ENCODE results near the gene FABP7. TPM values are rescaled to one million over a fixed set of nuclear protein-coding genes. Genes with fewer than 3 reads are reported as not detected.

The FABP7 gene
- total RNA-seq, 1 donor, result not detected

DNA sequence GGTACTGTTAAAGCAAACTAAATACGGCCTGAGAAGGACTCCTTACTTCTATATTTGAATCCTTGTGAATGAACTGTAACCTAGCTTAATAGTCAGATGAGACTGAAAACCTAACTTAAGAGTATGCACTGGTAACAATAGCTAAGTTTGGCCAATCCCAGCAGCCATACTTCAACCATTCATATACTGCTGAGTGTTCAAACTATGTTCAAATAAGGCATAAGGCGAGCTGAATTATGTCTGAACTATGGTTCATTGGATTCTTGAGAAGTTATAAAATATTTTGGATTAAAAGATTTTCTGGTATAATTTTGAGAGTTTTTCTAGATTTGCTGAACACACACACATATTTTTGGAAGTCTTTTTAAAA is 11.8 kb downstream of the FABP7 start:
- DNase-seq (ENCODE audit: low read depth in 2 of 3, low spot score in 2 of 3), result no peak

DNA sequence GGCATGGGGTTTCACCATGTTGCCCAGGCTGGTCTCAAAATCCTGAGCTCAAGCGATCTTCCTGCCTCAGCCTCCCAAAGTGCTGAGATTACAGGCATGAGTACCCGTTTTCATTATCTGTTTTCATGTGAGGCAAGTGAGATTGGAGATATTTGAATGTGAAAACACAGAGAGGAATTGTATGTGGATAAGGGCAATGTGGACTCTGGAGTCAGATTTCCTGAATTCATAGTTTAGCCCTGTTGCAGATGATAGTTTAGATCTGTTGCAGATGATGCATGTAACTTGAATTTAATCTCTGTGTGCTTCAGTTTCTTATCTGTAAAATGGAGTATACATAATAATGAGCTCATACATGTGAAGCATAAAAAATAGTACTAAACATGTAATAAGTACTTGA is 13.2 kb downstream of the FABP7 start:
- DNase-seq (ENCODE audit: low read depth in 2 of 3, low spot score in 2 of 3), result no peak

DNA sequence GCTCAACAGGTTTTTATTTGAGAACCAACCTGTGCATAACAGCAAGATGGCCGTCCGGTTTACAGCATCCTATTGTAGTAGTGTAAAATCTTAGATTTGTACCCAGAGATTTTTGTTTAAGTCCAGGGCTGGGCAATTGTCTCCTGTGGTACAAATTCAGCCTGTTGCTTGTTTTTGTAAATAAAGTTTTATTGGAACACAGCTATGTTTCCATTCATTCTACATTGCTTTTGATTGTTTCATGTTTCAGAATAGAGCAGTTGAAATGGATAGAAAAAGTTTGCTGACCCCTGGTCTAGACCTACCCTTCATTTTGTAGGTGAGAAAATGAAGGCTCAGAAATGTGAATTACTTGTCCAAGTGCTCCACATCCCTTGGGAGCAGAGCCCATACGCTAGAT is 18.0 kb downstream of the FABP7 start:
- no peak for DNase-seq (ENCODE audit: low read depth in 2 of 3, low spot score in 2 of 3)

DNA sequence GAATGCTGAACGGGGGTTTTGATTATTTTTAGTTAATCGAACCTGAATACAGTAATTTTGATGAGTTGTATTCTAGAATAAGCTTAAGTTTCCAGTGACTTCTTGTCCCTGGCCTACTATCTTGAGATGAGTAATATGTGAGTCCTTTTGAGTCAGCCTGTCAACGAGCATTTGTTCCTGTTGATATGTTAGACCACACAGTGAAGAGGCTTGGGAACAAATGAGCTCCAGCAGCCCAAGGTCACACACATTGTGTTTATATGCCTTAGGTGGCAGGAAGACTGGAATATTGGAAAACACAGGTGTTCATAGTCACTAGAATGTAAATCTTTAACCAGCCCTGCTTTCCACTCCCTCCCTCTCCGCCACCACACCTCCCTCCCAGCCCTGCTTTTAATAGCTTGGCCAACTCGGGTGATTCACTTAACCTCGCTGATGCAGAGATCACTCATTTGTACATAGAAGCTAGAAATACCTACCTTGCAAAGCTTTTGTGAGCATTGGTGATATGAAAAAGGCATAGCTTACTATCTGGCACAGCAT is 18.7 kb downstream of the FABP7 start:
- DNase-seq (ENCODE audit: low read depth in 2 of 3, low spot score in 2 of 3), result no peak

DNA sequence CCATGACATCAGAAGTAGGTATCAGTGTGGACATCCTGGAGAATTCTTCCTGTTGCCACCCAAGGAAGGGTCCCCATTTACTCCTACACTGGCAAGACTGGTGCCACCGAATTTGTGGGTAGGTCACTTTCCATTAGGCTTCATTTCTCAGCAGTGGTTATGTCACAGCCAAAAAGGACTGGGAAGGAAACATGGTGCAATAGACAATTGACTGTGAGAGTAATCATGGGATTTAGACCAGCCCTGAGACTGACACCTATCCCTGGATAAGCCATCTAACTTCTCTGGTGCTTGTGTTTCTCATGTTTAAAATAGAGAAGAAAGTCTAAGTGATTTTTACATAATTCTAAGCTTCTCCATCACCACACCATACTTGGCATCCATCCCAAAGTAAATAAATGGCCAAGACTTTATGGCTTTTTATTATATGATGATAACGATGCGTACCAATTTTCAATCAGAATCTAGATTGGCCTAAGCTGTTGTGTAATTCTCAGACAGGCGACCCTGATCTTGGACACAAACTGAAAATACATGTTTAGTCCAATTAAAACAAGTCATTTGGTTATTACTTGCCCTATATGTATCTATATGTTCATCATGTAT is 19.7 kb downstream of the FABP7 start:
- DNase-seq (ENCODE audit: low read depth in 2 of 3, low spot score in 2 of 3), result no peak

DNA sequence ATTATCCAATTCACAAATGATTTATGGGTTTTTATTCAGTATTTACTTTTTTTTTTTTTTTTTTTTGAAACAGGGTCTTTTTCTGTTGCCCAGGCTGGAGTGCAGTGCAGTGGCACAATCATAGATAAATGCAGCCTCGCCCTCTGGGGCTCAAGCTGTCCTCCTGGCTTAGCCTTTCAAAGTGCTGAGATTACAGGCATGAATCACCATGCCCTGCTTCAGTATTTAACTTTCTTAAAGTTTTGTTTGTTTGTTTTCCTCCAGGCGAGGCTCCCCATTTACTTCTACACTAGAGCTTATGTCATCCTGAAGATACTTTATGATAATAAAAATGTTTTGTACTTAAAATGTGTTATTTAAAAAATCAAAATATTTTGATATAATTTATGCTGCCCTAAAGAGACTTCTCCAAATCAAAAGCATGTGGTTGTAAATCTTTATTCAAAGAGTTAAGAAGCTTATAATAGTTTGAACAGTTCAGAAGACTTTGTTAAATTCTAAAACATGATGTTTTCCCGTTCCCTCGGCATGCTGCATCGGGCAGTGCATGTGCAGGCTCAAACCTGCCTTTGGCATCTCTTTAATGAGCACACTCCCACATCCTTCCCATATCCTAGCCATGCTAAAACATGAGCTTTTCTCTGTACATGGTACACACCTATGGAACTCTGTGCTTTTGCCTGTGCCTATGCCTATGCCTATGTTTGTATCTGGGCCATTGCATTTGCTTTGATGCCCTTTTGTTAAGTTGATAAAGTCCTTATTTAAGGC is 20.6 kb downstream of the FABP7 start:
- no peak for DNase-seq (ENCODE audit: low read depth in 2 of 3, low spot score in 2 of 3)

DNA sequence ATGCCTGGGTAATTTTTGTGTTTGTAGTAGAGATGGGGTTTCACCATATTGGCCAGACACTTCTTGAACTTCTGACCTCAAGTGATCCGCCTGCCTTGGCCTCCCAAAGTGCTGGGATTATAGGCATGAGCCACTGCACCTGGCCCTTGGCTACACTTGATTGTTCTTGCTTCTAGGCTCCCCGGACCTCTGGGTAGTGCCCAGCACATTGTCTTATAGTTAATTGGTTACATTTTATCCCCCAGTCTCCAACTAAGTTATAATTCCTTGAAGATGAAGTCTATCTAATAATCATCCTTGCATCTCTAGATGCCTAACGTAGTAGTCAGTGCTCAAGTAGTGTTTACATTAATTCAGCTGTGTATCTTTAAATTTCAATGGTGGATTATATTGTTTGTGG is 21.4 kb downstream of the FABP7 start:
- no peak for DNase-seq (ENCODE audit: low read depth in 2 of 3, low spot score in 2 of 3)

DNA sequence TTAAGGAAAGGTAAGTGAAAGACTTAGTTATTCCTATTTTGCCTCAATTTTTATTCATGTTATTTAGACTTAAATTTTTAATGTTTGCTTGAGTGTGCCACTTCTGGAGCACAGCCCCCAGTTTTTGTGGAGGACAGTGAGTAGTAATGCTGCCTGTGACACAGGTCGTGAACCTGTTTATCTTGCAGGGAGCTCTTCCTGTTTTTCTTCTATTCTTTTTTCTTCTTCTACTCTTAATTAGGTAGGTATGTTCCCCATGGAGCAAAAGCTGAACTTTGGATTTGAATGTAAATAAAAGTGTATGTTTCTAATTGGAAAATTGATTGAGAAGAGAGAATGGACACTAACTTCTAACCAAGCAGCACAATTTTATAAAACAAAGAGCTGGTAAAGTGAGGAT is 21.9 kb downstream of the FABP7 start:
- no peak for DNase-seq (ENCODE audit: low read depth in 2 of 3, low spot score in 2 of 3)

DNA sequence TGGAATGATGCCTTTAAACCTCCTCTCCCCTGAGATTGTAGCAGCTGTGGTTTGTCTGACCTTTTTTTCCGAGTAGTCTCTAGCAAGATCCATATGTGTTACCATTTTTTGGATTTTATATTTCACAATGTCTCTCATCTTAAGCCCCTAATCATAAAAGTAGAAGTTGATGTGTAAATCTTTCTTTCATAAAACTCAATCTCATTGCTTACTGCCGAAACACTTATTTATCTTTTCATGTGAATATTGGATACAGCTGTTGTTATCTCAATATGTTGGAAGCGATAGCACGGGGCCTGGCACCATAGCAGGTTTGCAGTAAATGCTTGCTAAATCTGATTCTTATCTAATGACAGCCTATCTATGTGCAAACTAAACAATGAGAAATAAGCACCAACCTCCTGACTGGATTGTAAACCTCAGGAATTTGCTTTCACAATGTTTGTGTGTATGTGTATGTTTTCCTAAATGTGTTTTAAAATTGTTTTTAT is 23.7 kb downstream of the FABP7 start:
- no peak for DNase-seq (ENCODE audit: low read depth in 2 of 3, low spot score in 2 of 3)

DNA sequence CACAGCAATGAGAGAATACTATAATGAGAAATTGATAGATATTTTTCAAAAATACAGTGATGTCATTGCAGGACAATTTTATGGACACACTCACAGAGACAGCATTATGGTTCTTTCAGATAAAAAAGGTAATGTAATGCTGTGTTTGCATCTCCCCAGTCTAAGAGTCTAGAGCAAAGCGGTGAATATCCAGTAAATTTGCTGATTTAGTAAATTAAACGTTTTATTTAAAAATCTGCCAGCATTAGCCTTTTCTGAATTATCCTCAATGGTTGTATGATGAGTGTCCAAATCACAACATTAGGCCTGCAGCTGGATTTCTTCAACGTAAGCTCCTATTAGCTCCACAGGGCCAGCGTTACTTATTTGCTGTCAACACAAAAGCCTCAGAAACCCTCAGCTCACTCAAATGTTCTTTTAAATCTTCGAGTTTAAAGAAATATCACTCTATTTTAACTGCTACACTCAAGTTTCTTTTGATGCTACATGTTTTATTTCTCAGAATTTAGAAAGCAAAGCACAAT is 25.5 kb downstream of the FABP7 start:
- no peak for DNase-seq (ENCODE audit: low read depth in 2 of 3, low spot score in 2 of 3)

DNA sequence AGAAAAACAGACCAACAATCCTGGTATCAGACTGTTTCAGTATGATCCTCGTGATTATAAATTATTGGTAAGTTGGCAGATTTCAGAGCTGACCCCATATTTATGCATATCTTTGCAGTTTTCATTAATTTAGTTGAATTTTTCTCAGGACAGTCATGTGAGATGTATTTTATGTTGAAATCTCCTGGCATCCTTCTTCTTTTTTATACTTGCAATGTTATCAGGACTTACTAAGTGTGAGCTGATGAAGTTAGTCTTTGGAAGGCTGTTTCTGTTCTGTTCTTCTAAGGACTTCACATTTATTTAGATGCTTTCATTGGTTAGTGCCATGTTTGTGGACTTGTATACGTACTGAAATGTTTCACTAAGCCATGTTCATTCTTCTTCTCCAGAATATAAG is 26.8 kb downstream of the FABP7 start:
- DNase-seq (ENCODE audit: low read depth in 2 of 3, low spot score in 2 of 3), result no peak

DNA sequence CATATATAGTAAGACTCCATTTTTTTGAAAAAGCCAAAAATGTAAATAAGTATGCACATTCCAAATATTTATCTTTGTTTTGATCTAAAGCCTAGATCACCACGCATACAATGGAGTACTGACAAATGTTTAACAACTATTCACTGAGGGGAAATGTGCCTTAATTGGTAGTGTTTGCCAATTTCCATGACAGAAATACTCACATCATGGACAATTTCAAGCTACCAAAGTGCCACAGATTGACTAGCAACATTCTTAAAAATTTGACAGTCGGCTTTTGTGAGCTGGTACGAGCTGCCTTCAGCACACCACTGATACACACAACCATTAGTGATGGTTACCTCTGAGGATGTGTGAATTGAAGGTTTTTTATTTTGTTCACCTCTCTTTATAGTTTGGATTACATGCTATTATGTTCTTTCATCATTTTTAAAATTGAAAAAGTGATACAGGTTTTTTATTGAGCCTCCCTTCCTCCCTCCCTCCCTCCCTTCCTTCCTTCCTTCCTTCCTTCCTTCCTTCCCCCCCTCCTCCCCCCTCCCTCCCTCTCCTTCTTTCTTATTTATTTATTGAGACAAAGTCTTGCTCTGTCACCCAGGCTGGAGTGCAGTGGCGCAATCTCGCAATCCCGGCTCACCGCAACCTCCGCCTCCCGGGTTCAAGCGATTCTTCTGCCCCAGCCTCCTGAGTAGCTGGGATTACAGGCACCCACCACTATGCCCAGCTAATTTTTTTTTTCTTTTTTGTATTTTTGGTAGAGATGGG is 28.8 kb downstream of the FABP7 start:
- DNase-seq (ENCODE audit: low read depth in 2 of 3, low spot score in 2 of 3), result no peak

DNA sequence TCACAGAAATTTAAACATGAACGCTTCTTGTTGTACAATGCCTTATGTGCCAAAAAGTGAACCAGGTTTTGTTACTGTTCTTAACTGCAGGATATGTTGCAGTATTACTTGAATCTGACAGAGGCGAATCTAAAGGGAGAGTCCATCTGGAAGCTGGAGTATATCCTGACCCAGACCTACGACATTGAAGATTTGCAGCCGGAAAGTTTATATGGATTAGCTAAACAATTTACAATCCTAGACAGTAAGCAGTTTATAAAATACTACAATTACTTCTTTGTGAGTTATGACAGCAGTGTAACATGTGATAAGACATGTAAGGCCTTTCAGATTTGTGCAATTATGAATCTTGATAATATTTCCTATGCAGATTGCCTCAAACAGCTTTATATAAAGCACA is 29.5 kb downstream of the FABP7 start:
- no peak for DNase-seq (ENCODE audit: low read depth in 2 of 3, low spot score in 2 of 3)

DNA sequence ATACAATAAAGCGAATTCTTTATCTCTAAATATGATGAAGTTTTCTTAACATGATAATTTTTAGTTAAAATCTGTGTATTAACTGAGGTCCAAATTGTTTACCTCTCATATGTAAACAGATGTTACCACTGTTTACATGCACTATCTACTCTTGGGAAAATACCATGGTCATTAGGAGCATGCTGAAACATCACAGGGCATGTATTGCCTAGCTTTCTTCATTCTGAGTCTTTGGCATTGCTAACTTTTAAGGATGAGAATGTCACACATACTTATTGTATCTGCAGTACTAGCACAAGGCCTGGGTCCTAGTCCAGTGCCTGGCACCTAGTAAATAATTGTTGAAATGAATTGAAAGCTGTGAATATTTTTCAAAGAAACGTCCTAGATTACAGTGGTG is 30.2 kb downstream of the FABP7 start:
- DNase-seq (ENCODE audit: low read depth in 2 of 3, low spot score in 2 of 3), result no peak

DNA sequence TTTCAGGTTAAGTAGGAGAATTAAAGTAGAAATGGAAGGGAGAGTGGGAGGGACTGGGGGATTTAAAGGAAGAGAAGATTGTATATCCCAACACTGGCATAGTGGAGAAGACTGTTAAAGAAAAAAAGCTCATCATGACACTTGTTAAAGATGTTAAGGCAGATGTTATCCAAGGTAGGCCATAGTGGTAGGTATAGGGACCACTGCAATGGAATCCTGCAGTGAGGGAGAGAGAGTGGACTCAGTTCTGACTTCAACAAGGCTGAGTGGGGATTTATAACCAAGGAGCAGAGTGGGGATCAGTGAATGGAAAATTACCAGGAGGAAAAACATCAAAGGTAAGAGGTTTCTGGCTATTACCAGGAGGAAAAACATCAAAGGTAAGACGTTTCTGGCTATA is 30.7 kb downstream of the FABP7 start:
- DNase-seq (ENCODE audit: low read depth in 2 of 3, low spot score in 2 of 3), result no peak

DNA sequence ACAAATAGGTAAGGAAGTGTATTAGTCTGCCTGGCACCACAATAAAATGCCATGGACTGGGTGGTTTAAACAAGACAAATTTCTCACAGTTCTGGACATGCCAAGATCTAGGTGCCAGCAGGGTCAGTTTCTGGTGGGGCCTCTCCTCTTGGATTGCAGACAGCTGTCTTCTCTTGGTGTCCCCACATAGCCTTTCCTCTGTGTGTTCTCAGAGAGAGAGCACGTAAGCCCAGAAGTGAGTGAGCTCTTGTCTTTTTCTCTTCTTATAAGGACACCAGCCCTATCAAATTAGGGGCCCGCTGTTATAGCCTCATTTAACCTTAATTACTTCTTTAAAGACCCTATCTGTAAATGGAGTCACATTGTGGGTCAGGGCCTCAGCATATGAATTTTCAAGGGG is 37.8 kb downstream of the FABP7 start:
- no peak for DNase-seq (ENCODE audit: low read depth in 2 of 3, low spot score in 2 of 3)

DNA sequence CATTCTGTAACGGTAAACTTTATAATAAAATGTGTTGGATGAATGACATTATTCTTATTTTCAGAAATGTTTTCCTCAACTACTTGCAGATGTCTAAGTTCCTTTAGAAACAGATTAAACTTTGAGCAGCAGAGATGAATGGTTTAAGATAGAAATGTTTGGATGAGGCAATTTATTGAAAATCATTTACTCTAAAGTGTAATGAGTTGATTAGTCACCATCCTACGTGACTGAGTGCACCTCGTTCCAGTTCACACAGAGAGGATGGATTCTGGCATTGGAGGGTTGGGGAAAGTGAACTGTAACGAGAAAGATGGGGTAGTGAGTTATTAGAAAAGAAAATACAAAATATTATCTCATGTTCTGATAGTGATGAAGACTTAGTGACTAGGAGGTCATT is 38.2 kb downstream of the FABP7 start:
- no peak for DNase-seq (ENCODE audit: low read depth in 2 of 3, low spot score in 2 of 3)

DNA sequence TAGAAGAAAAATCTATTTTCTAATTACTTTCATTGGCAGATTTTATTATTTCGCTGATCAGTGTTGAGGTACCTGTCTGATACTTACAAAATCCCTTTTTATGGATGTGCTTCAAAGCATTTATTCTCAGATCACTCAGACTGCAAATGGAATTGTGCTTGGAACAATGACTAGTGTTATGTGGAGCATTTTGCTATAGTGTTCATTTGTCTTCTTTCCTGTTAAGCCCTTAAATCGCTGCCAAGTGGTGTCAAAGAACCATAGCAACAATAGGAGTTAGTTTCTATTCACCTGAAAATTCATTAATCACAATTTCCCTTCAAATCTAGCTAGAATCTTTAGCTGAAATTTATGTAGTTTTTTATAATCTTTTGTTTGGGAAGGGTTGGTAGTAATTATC is 39.4 kb downstream of the FABP7 start:
- DNase-seq (ENCODE audit: low read depth in 2 of 3, low spot score in 2 of 3), result no peak

DNA sequence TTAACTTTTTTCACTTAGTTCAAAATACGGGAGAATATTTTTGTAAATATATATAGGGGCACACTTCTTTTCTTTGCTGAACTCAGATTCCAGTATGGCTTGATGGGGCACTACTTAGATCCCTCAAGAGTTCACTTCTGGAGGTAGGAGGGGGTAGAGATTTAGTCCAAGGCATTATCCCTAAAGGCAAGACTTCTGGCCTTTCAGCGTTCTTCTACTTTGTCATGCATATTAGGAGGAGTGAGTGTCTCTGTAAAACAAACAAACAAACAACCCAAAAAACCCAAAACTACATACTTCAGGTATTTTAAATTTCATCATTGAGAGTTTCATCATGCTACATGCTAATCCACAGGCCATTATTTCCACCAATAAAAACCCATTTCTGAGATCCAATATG is 41.6 kb downstream of the FABP7 start:
- DNase-seq (ENCODE audit: low read depth in 2 of 3, low spot score in 2 of 3), result no peak

DNA sequence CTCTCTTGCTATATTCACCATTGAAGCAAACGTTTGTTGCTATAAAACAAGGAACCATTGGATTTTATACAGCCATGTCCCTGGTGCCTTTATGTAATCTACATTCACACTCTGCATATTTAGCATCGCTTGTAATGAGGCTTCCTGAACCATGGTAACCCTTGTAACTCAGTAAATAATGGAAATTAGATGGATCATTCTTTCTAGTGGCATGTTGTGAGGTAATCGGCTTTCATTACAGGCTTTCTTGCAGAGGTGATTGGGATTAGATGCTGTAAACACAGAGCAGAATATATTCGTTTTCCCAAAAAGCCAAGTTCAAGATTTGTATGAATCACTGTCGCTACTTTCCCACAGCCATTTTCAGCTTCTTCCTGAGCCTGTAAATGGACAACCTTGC is 45.6 kb downstream of the FABP7 start:
- no peak for DNase-seq (ENCODE audit: low read depth in 2 of 3, low spot score in 2 of 3)

DNA sequence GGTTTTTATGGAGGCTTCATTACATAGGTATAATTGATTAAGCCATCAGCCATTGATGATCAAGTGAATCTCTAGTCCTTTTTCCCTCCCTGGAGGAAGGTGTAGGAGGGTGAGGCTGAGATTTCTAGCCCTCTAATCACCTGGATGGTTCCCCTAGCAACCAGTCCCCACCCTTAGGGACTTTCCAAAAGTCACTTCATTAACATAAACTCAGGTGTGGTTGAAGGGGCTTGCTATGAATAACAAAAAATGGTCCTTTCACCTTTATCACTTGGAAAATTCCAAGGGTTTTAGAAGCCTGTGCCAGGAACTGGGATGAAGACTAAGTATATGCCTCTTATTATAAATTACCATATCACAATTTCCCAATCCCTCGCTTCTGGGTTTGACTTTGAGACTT is 49.9 kb downstream of the FABP7 start:
- DNase-seq (ENCODE audit: low read depth in 2 of 3, low spot score in 2 of 3), result no peak

All from hematopoietic multipotent progenitor cell (in vitro differentiated cells).